RWPE2 (cell line): ENCODE results near the gene BIRC5.
"Not testable (repeated sequence)": the region's sequence is repeated elsewhere in the genome, so short reads cannot be mapped to it uniquely, and the experiment has no call there.

Experiments used
- ATAC-seq: fragments of 200-7000 bp; cut with Tn5 transposase; 3 replicates; pipeline ENCODE4 v1.9.1; 2021; ENCODE audit warnings: low read depth
- DNase-seq: peaks from one replicate; pipeline ENCODE4 v3.0.0-alpha.2; 2020; ENCODE audit warnings: low spot score
- H3K27ac ChIP-seq: fragments of 450-650 bp; 2 replicates; pipeline ENCODE4 v1.5.1; 2017; ENCODE audit warnings: mild to moderate bottlenecking; ENCODE audit not compliant: poor library complexity, severe bottlenecking
- H3K27me3 ChIP-seq: fragments of 250-450 bp; sonication (Bioruptor Pico); 2 replicates; pipeline ENCODE4 v1.5.1; 2021; ENCODE audit warnings: mild to moderate bottlenecking, moderate library complexity; ENCODE audit not compliant: insufficient read depth, poor library complexity, severe bottlenecking
- H3K36me3 ChIP-seq: fragments of 250-450 bp; sonication (Bioruptor Pico); 2 replicates; pipeline ENCODE4 v1.5.1; 2020; ENCODE audit warnings: low read depth, mild to moderate bottlenecking, moderate library complexity
- H3K4me1 ChIP-seq: fragments of 250-450 bp; sonication (Bioruptor Pico); 2 replicates; pipeline ENCODE4 v1.5.1; 2021; ENCODE audit warnings: mild to moderate bottlenecking, moderate library complexity; ENCODE audit not compliant: insufficient read depth, poor library complexity, severe bottlenecking
- H3K4me3 ChIP-seq: fragments of 250-450 bp; sonication (Bioruptor Pico); 2 replicates; pipeline ENCODE4 v1.5.1; 2021; ENCODE audit warnings: mild to moderate bottlenecking, moderate library complexity; ENCODE audit not compliant: severe bottlenecking
- H3K9me3 ChIP-seq: fragments of 250-450 bp; sonication (Bioruptor Pico); 2 replicates; pipeline ENCODE4 v1.5.1; 2021; ENCODE audit warnings: mild to moderate bottlenecking, moderate library complexity; ENCODE audit not compliant: severe bottlenecking
- TF ChIP-seq, protein P1 (sequence below): fragments of 450-650 bp; IDR thresholded peaks from one replicate; pipeline ENCODE4 v1.5.1; 2017; ENCODE audit warnings: mild to moderate bottlenecking, moderate library complexity; ENCODE audit not compliant: poor library complexity, severe bottlenecking

BIRC5 gene

DNA sequence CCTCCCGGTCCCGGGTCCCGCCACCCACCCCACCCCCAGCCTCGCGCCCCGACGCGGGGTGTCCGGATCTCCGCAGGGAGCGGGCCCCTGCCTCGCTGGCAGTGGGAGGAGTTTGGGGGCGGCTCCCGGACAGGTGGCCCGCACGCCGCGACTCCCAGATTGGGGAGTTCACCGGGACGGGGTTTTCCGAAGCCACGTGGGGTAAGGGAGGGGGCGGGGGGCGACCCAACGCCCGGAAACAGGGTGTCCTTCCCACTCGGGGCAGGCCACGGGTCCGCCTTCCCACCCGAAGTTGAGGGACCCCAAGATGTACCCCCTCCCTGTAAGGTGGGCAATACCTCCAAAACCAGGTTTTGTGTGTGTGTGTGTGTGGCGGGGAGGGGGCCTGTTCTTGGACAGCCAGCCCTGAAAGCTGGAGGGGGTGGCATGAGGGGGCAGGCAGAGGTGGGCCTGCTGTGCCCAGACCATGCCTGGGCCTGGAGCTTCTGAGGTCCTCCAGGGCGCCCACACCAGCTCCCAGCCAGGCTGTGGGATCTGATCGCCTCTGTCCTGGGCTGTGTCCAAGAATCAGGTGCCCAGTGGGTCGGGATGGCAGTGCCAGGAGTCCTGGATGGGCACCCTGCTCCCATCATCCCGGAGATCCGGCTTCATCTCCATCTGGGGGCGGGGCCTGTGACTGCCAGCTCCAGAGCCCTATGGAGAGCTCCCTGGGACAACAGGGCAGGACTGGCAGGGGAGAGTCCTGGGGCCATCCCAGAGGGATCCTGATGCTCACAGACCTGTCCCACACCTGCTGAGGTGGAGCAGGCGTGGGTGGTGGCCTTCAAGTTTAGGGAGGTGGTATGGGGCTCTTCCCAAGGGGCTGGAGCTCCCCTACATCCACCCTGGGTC is 44.9 kb upstream of the BIRC5 start:
- H3K4me1 ChIP-seq: peaks cover 4% of the 10 kb centered on the region
- peak; percentile 67 for ATAC-seq

DNA sequence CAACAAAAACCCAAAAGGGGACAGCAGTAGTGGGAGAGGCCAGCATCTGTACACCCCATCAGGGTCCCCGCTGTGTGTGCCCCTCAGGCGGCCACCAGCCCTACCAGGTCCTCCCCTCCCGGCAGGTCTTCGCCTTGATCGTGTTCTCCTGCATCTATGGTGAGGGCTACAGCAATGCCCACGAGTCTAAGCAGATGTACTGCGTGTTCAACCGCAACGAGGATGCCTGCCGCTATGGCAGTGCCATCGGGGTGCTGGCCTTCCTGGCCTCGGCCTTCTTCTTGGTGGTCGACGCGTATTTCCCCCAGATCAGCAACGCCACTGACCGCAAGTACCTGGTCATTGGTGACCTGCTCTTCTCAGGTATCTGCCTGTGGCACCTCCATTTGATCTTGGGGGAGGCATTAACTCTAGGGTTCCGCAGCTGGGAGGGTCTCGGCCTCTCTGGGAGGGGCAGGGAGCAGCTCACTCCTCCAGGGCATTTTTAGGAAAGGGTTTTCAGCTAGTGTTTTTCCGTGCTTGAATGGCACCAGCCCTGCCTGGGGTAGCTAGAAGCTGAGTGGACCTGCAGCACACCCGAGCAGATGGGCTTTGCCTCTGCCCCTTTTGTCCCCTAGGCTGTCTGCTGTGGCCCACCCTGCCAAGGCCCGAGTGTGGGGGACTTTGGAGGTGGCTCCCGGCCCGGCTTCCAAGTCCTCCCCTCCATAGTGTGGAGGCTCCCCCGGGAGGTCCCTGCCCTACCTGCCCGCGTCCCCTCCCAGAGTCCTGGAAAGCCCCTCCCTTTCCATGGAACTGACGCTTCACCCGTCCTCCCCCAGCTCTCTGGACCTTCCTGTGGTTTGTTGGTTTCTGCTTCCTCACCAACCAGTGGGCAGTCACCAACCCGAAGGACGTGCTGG is 43.1 kb upstream of the BIRC5 start:
- Histone ChIP-seq H3K36me3 (peaks cover 48% of the 10 kb centered on the region), H3K27ac (no peak overlapping the region), H3K9me3 (no peaks in the 10 kb centered on the region), H3K27me3 (no peaks in the 10 kb centered on the region), H3K4me3 (no peak overlapping the region), H3K4me1 (peaks cover 4% of the 10 kb centered on the region)
- ATAC-seq (no peak), DNase-seq (no peak)
- TF ChIP-seq, protein P1, sequence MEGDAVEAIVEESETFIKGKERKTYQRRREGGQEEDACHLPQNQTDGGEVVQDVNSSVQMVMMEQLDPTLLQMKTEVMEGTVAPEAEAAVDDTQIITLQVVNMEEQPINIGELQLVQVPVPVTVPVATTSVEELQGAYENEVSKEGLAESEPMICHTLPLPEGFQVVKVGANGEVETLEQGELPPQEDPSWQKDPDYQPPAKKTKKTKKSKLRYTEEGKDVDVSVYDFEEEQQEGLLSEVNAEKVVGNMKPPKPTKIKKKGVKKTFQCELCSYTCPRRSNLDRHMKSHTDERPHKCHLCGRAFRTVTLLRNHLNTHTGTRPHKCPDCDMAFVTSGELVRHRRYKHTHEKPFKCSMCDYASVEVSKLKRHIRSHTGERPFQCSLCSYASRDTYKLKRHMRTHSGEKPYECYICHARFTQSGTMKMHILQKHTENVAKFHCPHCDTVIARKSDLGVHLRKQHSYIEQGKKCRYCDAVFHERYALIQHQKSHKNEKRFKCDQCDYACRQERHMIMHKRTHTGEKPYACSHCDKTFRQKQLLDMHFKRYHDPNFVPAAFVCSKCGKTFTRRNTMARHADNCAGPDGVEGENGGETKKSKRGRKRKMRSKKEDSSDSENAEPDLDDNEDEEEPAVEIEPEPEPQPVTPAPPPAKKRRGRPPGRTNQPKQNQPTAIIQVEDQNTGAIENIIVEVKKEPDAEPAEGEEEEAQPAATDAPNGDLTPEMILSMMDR: no peak

More for the DNA sequence above, 44.9 kb upstream of the BIRC5 start:
- H3K27ac ChIP-seq: peak overlapping the region; percentile 46
- no peaks in the 10 kb centered on the region for H3K9me3 ChIP-seq
- TF ChIP-seq, protein P1: no peak
- DNase-seq: peak; percentile 88
- H3K4me3 ChIP-seq: peak overlapping the region; percentile 95
- peaks cover 32% of the 10 kb centered on the region for H3K36me3 ChIP-seq
- no peaks in the 10 kb centered on the region for H3K27me3 ChIP-seq

DNA sequence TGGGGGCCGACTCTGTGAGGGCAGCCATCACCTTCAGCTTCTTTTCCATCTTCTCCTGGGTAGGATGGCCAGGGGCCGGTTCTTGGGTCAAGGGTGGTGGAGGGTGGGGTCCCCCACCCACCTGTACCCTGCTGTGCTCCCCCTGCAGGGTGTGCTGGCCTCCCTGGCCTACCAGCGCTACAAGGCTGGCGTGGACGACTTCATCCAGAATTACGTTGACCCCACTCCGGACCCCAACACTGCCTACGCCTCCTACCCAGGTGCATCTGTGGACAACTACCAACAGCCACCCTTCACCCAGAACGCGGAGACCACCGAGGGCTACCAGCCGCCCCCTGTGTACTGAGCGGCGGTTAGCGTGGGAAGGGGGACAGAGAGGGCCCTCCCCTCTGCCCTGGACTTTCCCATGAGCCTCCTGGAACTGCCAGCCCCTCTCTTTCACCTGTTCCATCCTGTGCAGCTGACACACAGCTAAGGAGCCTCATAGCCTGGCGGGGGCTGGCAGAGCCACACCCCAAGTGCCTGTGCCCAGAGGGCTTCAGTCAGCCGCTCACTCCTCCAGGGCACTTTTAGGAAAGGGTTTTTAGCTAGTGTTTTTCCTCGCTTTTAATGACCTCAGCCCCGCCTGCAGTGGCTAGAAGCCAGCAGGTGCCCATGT is 42.3 kb upstream of the BIRC5 start:
- H3K4me3 ChIP-seq, H3K27me3 ChIP-seq, H3K27ac ChIP-seq, H3K9me3 ChIP-seq, DNase-seq, H3K4me1 ChIP-seq: not testable (repeated sequence)
- peaks cover 53% of the 10 kb centered on the region for H3K36me3 ChIP-seq
- peak; percentile 6; the same call in 1 of the 3 replicates for ATAC-seq

DNA sequence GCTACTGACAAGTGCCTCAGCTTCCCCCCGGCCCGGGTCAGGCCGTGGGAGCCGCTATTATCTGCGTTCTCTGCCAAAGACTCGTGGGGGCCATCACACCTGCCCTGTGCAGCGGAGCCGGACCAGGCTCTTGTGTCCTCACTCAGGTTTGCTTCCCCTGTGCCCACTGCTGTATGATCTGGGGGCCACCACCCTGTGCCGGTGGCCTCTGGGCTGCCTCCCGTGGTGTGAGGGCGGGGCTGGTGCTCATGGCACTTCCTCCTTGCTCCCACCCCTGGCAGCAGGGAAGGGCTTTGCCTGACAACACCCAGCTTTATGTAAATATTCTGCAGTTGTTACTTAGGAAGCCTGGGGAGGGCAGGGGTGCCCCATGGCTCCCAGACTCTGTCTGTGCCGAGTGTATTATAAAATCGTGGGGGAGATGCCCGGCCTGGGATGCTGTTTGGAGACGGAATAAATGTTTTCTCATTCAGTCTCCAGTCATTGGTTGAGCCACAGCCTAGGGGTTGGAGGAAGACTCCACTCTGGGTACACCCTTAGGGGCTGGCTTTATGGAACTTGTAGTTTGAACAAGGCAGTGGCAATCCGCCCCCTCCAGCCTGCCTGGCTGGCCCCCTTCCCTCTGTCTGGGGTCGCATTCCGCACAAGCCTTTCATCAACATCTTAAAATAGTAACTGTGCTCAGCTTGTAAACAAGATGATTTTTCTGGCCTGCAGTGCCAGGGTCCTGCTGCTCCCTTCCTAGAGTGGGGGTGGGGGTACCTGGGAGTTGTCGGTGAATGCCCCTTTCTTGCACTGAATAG is 41.6 kb upstream of the BIRC5 start:
- no peak overlapping the region for H3K4me3 ChIP-seq
- H3K36me3 ChIP-seq: peaks cover 60% of the 10 kb centered on the region
- H3K4me1 ChIP-seq: peaks cover 4% of the 10 kb centered on the region
- ATAC-seq (peak; percentile 4; the same call in 1 of the 3 replicates), DNase-seq (no peak)
- H3K9me3 ChIP-seq: no peaks in the 10 kb centered on the region
- peak overlapping the region; percentile 12 for H3K27ac ChIP-seq
- no peaks in the 10 kb centered on the region for H3K27me3 ChIP-seq
- TF ChIP-seq, protein P1: no peak
